ENCODE measurements around the gene RPL18.

The RPL18 gene

GRCh38 chr19:48614436-48615230, 4.3 kb downstream of the RPL18 start, which contains the start of gene FAM83E:
Gene FAM83E, minus strand, starts transcription at chr19:48615076. Its CDS starts 1,704 bp downstream, at chr19:48613372.
- DNase-seq (ENCODE audit: low spot score), result no peak

DNA sequence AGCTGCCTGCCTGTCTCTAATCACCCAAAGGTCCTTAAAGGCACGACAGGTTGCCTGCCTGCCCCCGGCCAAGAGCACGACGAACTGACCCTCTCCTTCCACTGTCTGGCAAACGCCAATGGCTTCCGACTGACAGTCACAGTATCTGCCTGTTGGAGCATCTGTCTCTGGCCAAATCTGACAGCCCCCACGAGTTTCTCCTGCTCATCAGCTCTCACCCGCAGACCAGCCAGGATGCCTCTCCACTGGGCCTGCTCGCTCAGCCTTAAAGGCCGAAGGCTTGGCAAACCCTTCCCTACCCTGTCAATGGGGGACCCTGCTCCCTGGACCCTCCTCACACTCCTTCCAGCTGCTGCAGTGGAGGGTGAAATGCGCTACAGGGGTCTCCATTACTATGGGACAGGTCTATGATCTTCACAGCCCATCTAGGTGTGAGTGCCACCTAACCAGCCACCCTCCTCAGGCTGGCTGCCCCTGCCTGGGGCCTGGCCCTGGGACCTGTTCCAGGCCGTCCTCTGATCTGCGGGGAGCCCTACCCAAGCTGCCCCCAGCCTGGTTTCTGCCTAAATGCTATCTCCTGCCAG, 5.0 kb downstream of the RPL18 start:
- DNase-seq (ENCODE audit: low spot score), result no peak

GRCh38 chr19:48613024-48613851, 5.7 kb downstream of the RPL18 start:
- DNase-seq (ENCODE audit: low spot score), result no peak

DNA sequence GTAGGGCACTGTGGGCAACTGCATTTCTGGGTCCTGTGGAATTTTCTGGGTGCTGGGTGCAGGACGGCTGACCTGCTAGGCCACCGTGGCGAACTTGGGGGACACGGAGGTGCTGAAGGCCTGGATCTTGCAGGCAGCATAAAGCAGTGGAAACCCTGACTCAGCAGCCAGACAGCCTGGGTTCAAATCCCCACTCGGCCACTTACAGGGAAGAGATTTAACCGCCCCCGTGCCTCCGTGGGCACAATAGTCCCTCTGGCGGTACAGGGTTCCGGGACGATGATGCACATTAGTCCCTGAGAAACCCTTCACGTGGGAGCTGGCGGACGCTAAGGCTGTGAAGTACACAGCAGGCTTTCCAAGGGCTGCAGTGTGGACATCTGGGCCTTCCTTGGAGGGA, 7.1 kb downstream of the RPL18 start:
- no peak for DNase-seq (ENCODE audit: low spot score)

GRCh38 chr19:48609571-48610108, 9.3 kb downstream of the RPL18 start:
- DNase-seq (ENCODE audit: low spot score), result no peak

DNA sequence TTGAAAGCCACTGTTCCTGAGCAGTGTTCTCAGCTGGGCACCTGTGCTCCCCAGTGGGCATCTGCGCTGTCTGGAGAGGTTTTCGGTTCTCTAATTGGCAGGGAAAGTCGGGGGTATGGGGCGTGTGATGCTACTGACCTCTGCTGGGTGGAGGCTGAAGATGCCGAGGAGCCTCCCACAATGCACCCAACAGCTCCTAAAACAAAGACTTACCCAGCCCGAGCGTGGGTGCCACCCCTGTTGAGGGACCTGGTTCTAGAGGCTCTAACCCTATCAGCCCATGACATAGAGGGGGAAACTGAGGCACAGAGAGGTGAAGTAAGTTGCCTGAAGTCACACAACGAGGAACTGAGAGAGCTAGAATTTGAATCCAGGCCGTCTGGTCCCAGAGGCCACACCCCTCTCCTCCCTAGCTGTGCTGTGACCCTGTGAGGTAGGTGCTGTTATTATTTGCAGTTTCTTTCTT, 10.1 kb downstream of the RPL18 start:
- DNase-seq (ENCODE audit: low spot score), result peak; percentile 87

- DNase-seq (ENCODE audit: low spot score), result no peak
Observed at GRCh38 chr19:48607359-48607755, 11.6 kb downstream of the RPL18 start.

DNA sequence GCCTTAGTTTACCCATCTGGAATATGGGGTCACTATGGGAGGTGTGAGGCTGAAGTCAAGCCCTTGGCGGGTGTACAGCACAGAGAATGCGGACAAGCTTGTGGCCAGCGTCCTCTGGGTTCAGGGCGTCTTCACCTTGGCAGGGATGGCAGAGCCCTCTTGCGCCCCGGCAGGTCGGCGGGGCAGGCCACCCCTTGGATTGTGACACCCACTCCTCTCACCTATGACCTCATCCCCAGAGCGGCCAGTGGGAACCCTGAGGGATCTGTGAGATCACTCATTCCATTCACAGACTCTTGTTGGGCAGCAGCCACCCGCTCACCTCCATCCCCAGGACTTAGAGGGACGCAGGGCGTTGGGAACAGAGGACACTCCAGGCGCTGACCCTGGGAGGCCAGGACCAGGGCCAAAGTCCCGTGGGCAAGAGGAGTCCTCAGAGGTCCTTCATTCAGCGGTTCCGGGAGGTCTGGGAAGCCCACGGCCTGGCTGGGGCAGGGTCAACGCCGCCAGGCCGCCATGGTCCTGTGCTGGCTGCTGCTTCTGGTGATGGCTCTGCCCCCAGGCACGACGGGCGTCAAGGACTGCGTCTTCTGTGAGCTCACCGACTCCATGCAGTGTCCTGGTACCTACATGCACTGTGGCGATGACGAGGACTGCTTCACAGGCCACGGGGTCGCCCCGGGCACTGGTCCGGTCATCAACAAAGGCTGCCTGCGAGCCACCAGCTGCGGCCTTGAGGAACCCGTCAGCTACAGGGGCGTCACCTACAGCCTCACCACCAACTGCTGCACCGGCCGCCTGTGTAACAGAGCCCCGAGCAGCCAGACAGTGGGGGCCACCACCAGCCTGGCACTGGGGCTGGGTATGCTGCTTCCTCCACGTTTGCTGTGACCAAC, 12.3 kb downstream of the RPL18 start, which contains the start of gene SPACA4:
SPACA4 (plus strand) TSS at position 280 of the 896 bp plus-strand sequence; CDS start at position 517, 237 bp downstream.
- no peak for DNase-seq (ENCODE audit: low spot score)

DNA sequence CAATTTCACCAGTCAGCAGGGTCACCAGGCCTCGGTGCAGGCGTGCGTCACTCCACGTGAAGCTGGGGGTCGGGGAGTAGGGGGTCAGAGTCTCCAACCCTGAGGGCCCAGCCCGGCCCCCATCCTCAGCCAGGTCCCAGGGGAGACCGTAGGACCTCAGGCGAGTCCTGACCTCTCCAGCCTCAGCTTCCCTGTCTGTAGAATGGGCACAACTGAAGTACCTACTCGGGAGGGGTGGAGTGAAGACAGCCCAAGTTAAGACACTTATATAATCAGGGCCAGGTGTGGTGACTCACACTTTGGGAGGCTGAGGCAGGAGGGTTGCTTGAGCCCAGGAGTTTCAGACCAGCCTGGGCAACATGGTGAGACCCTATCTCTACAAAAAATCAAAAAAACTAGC, 15.1 kb downstream of the RPL18 start:
- no peak for DNase-seq (ENCODE audit: low spot score)

- DNase-seq (ENCODE audit: low spot score), result no peak
Observed at GRCh38 chr19:48603449-48603848, 15.5 kb downstream of the RPL18 start.

- no peak for DNase-seq (ENCODE audit: low spot score)
Observed at GRCh38 chr19:48603001-48603400, 16.0 kb downstream of the RPL18 start.

DNA sequence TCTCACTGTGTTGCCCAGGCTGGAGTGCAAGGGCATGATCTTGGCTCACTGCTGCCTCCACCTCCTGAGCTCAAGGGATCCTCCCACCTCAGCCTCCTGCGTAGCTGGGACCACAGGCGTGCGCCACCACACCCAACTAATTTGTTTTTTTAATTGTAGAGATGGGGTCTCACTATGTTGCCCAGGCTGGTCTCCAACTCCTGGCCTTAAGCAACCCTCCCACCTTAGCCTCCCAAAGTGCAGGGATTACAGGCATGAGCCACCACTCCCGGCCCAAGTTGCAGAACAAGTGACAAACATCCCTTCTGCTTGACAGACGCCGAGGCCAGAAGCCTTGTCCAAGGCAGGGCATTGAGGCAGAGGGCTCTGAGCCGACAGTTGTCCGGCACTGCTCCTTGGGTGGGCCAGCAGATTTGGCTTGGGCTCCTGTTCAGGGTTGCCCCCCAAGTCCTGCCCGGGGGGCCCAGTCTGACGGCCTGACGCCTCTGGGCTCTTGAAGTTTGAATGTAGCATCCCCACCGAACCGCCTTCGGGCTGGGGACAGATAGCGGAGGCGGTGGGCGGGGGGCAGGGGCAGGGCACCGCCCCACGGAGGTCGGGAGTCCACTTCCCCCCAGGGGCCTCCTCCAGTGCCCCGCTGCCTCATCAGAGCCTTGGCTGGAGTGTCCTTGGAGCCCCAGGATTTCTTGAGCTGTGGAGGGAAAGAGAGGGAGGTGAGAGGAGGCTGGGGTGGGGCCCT, 18.1 kb downstream of the RPL18 start:
- DNase-seq (ENCODE audit: low spot score), result no peak

DNA sequence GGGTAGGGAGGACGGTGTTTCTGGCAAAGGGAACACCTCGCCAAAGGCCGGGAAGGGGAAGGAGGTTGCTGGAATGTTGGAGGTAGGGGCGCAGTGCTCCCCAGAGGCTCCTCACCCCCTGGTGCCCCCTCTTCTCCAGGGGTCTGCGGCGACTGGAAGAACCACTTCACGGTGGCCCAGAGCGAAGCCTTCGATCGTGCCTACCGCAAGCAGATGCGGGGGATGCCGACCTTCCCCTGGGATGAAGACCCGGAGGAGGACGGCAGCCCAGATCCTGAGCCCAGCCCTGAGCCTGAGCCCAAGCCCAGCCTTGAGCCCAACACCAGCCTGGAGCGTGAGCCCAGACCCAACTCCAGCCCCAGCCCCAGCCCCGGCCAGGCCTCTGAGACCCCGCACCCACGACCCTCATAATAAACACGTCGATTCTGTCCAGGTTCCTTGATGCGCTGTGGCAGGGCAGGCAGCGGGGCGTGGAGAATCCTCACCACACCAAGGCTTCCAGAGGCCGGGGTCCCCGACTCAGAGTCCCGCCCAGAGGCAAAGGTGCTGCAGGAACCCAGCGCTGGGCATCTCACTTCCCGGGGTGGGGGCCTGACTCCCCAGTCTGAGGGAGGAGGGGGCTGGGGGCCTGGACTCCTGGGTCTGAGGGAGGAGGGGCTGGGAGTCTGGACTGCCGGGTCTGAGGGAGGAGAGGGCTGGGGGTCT, 19.8 kb downstream of the RPL18 start:
- no peak for DNase-seq (ENCODE audit: low spot score)

- no peak for DNase-seq (ENCODE audit: low spot score)
Observed at GRCh38 chr19:48596679-48597465, 22.1 kb downstream of the RPL18 start.

GRCh38 chr19:48596237-48596636, 22.7 kb downstream of the RPL18 start:
- DNase-seq (ENCODE audit: low spot score), result no peak

- DNase-seq (ENCODE audit: low spot score), result no peak
Observed at GRCh38 chr19:48595833-48596232, 23.1 kb downstream of the RPL18 start.

DNA sequence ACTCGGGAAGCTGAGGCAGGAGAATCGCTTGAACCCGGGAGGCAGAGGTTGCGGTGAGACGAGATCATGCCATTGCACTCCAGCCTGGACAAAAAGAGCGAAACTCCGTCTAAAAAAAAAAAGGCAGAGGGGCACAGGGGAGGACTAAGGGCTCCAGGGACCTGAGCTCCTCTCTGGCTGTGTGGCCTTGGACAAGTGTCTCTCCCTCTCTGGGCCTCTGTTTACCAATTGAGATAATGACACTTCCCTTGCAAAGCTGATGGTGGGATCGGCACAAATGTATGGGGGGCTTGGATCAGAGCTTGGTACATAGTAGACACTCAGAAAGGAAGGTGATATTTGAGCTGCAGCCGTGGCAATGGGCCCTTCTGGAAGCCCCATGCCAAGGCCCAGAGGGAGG, 23.8 kb downstream of the RPL18 start:
- no peak for DNase-seq (ENCODE audit: low spot score)

GRCh38 chr19:48591021-48591420, 28.0 kb downstream of the RPL18 start:
- DNase-seq (ENCODE audit: low spot score), result no peak
